Right atrium auricular region (tissue), 2 donors: ENCODE data around the gene TGM5. TPM values are rescaled to one million over a fixed set of nuclear protein-coding genes. Genes with fewer than 3 reads are reported as not detected.

Source experiments
- DNase-seq: peaks from one replicate; pipeline ENCODE4 v3.0.0-alpha.2; 2019; ENCODE audit warnings: low spot score
- H3K27ac ChIP-seq, 2 donors: fragments of 200-600 bp; sonication (generic); 1 replicate in 1 of 2; 2 replicates in 1 of 2; pipeline ENCODE4 v1.5.1; 2016 to 2019
- H3K27me3 ChIP-seq, 2 donors: fragments of 200-600 bp; sonication (generic); one replicate each; pipeline versions ENCODE4 v1.5.1 to v1.6.0; 2017 to 2019
- H3K36me3 ChIP-seq: fragments of 200-600 bp; sonication (generic); one replicate; pipeline ENCODE4 v1.5.1; 2016
- H3K4me1 ChIP-seq, 2 donors: fragments of 200-600 bp; sonication (generic); one replicate each; pipeline versions ENCODE4 v1.5.1 to v1.6.0; 2017 to 2019
- H3K4me3 ChIP-seq, 2 donors: fragments of 200-600 bp; sonication (generic); 1 replicate in 1 of 2; 2 replicates in 1 of 2; pipeline ENCODE4 v1.5.1; 2017 to 2019; ENCODE audit warnings: mild to moderate bottlenecking in 1 of 2, moderate library complexity in 1 of 2
- H3K9me3 ChIP-seq, 2 donors: fragments of 200-600 bp; sonication (generic); one replicate each; pipeline ENCODE4 v1.5.1; 2019
- CTCF ChIP-seq, 2 donors: fragments of 200-600 bp; sonication (generic); IDR thresholded peaks; one replicate each; pipeline ENCODE4 v1.5.1; 2019; ENCODE audit warnings: antibody characterized with exemption in 2 of 2
- total RNA-seq, 2 donors: library from RNA; depleted of rRNA; stranded (reverse); fragments of >200 nt; gene quantifications; one replicate each; pipeline ENCODE4 v1.1.0, GENCODE V29; 2016

The TGM5 gene
- total RNA-seq, 2 donors from 2014 or later, result 0.15 TPM; not detected in 1

- Histone ChIP-seq H3K36me3 (no peaks in the 10 kb centered on the region), H3K27me3 (no peaks in the 10 kb centered on the region), H3K4me3 (no peak overlapping the region), H3K27ac (no peak overlapping the region), H3K9me3 (no peaks in the 10 kb centered on the region), H3K4me1 (no peaks in the 10 kb centered on the region)
- DNase-seq, result no peak
- no peak for TF ChIP-seq CTCF (IDR thresholded peaks at IDR 0.05)
Measured at GRCh38 chr15:43253431-43254403, 13.0 kb downstream of the TGM5 start.

- Histone ChIP-seq H3K4me1 (no peaks in the 10 kb centered on the region), H3K9me3 (no peaks in the 10 kb centered on the region), H3K27me3 (no peaks in the 10 kb centered on the region), H3K36me3 (no peaks in the 10 kb centered on the region), H3K27ac (no peak overlapping the region), H3K4me3 (no peak overlapping the region)
- TF ChIP-seq CTCF (IDR thresholded peaks at IDR 0.05), result no peak
- DNase-seq, result no peak
Measured at GRCh38 chr15:43251871-43252250, 14.9 kb downstream of the TGM5 start.

GRCh38 chr15:43251185-43251870 lies 15.4 kb downstream of the TGM5 start:
- no peak overlapping the region for H3K4me3 ChIP-seq
- H3K27me3 ChIP-seq, result no peaks in the 10 kb centered on the region
- H3K9me3 ChIP-seq, result no peaks in the 10 kb centered on the region
- no peak overlapping the region for H3K27ac ChIP-seq
- no peaks in the 10 kb centered on the region for H3K4me1 ChIP-seq
- no peaks in the 10 kb centered on the region for H3K36me3 ChIP-seq
- TF ChIP-seq CTCF (IDR thresholded peaks at IDR 0.05), result no peak
- DNase-seq, result no peak

GRCh38 chr15:43250785-43251184 lies 15.9 kb downstream of the TGM5 start:
- no peaks in the 10 kb centered on the region for H3K27me3 ChIP-seq
- no peak for TF ChIP-seq CTCF (IDR thresholded peaks at IDR 0.05)
- H3K9me3 ChIP-seq, result no peaks in the 10 kb centered on the region
- no peaks in the 10 kb centered on the region for H3K4me1 ChIP-seq
- H3K4me3 ChIP-seq, result no peak overlapping the region
- no peak overlapping the region for H3K27ac ChIP-seq
- no peak for DNase-seq
- no peaks in the 10 kb centered on the region for H3K36me3 ChIP-seq

GRCh38 chr15:43249699-43250203 lies 17.0 kb downstream of the TGM5 start:
- TF ChIP-seq CTCF (IDR thresholded peaks at IDR 0.05), result no peak
- Histone ChIP-seq H3K4me3 (no peak overlapping the region), H3K9me3 (no peaks in the 10 kb centered on the region), H3K36me3 (no peaks in the 10 kb centered on the region), H3K27ac (no peak overlapping the region), H3K4me1 (no peaks in the 10 kb centered on the region), H3K27me3 (no peaks in the 10 kb centered on the region)
- DNase-seq, result no peak
